GM12875 (cell line): ENCODE measurements around the gene MAP4K3.

ENCODE experiments used
- H3K4me3 ChIP-seq: one replicate; pipeline ENCODE4 v1.5.1; 2011; ENCODE audit warnings: low read depth, low read length, control low read depth
- CTCF ChIP-seq: IDR thresholded peaks from 2 replicates; pipeline ENCODE4 v1.5.1; 2011; ENCODE audit warnings: low read depth, mild to moderate bottlenecking, control low read depth, inconsistent platforms, low read length, moderate library complexity, borderline replicate concordance; ENCODE audit not compliant: insufficient read depth

Gene MAP4K3

GRCh38 chr2:39445934-39446333 lies 8.8 kb upstream of the MAP4K3 start:
- no peak overlapping the region for H3K4me3 ChIP-seq
- no peak for TF ChIP-seq CTCF

- TF ChIP-seq CTCF, result no peak
- no peak overlapping the region for H3K4me3 ChIP-seq
Observed at GRCh38 chr2:39443009-39443408, 5.9 kb upstream of the MAP4K3 start.

GRCh38 chr2:39437522-39438296 lies 624 bp upstream of the MAP4K3 start:
- peak overlapping the region; percentile 83 for H3K4me3 ChIP-seq
- TF ChIP-seq CTCF, result no peak

GRCh38 chr2:39435741-39436591 lies 1.1 kb downstream of the MAP4K3 start:
- no peak for TF ChIP-seq CTCF
- peak overlapping the region; percentile 83 for H3K4me3 ChIP-seq

- H3K4me3 ChIP-seq, result no peak overlapping the region
- no peak for TF ChIP-seq CTCF
Observed at GRCh38 chr2:39435234-39435633, 1.9 kb downstream of the MAP4K3 start.

GRCh38 chr2:39434233-39434897 lies 2.7 kb downstream of the MAP4K3 start:
- no peak overlapping the region for H3K4me3 ChIP-seq
- TF ChIP-seq CTCF, result no peak
